Cardiac fibroblast (primary cell): Measurements from ENCODE around the gene ASAH2.
A peak's percentile ranks its signal among the peaks of the same experiment; 100 is the strongest.

Experiments used
- DNase-seq, 2 donors: peaks; one replicate each; pipeline versions ENCODE4 v3.0.0 to v3.0.0-alpha.2; 2010; ENCODE audit warnings: low read depth in 2 of 2
- H3K4me3 ChIP-seq, 2 donors: replicated peaks in 1 of 2; 1 replicate in 1 of 2; 2 replicates in 1 of 2; pipeline ENCODE4 v1.5.1; 2011; ENCODE audit warnings: low read depth in 2 of 2, low read length in 2 of 2, mild to moderate bottlenecking in 2 of 2, moderate library complexity in 1 of 2
- CTCF ChIP-seq: IDR thresholded peaks from one replicate; pipeline ENCODE4 v1.5.1; 2011; ENCODE audit warnings: low read depth, mild to moderate bottlenecking, low read length, inconsistent platforms

ASAH2 gene

GRCh38 chr10:50232261-50232639 is 19.1 kb downstream of the ASAH2 start:
- no peak for TF ChIP-seq CTCF
- H3K4me3 ChIP-seq, result no peak overlapping the region
- DNase-seq, result no peak

- DNase-seq, result no peak
- TF ChIP-seq CTCF, result no peak
These were observed 19.6 kb downstream of the ASAH2 start for GRCh38 chr10:50231515-50232260.

GRCh38 chr10:50229460-50229859 is 21.9 kb downstream of the ASAH2 start:
- DNase-seq, result no peak
- no peak for TF ChIP-seq CTCF
- no peak overlapping the region for H3K4me3 ChIP-seq

More at GRCh38 chr10:50231515-50232260, 19.6 kb downstream of the ASAH2 start:
- H3K4me3 ChIP-seq, result no peak overlapping the region

GRCh38 chr10:50228672-50229071 is 22.6 kb downstream of the ASAH2 start:
- H3K4me3 ChIP-seq, result no peak overlapping the region
- TF ChIP-seq CTCF, result no peak
- DNase-seq, result no peak

- no peak overlapping the region for H3K4me3 ChIP-seq
- TF ChIP-seq CTCF, result no peak
- DNase-seq, result no peak
These were observed 24.7 kb downstream of the ASAH2 start for GRCh38 chr10:50226610-50227009.

- TF ChIP-seq CTCF, result peak; percentile 61
- no peak overlapping the region for H3K4me3 ChIP-seq
- DNase-seq, result peak; percentile 68 to 85
These were observed 26.9 kb downstream of the ASAH2 start for GRCh38 chr10:50224330-50224952.
